Fibroblast of villous mesenchyme (primary cell): Measurements from ENCODE around the gene NOL4L. TPM values are rescaled to one million over a fixed set of nuclear protein-coding genes. Genes with fewer than 3 reads are reported as not detected.

Experiments
- DNase-seq: peaks from one replicate; pipeline ENCODE4 v3.0.0-alpha.2; 2010; ENCODE audit warnings: low read depth
- H3K4me3 ChIP-seq: 2 replicates; pipeline ENCODE4 v1.5.1; 2011; ENCODE audit warnings: low read depth, mild to moderate bottlenecking, low read length
- total RNA-seq: library from RNA; depleted of rRNA; stranded (reverse); fragments of >200 nt; gene quantifications from 2 replicates; pipeline ENCODE4 v1.2.3, GENCODE V29; 2012
- TF ChIP-seq, protein P1 (sequence below): IDR thresholded peaks from 2 replicates; pipeline ENCODE4 v1.5.1; 2012; ENCODE audit warnings: low read depth, mild to moderate bottlenecking, low read length; ENCODE audit not compliant: insufficient read depth

NOL4L gene
- total RNA-seq, 1 donor, result 9.9 TPM

DNA sequence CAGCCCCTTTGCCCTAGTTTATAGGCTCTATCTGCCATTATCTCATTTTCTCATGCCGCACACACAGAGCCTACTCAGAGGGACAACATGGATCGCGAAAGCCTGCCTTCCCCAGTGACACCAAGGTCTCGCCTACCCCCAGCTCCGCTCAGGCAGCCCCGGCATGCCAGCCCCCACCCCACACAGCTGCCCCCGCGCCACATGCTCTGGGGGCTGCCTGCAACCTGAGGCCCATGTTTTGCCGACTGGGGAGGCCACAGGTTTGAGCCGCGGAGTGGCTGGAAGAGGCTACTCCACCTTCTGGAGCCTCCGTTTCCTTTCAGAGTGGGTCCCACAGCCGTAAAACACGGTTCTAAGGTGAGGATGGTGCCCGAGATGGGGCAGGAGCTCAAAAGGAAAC is 124.9 kb downstream of the NOL4L start:
- H3K4me3 ChIP-seq, result no peak overlapping the region
- no peak for DNase-seq
- TF ChIP-seq, protein P1, sequence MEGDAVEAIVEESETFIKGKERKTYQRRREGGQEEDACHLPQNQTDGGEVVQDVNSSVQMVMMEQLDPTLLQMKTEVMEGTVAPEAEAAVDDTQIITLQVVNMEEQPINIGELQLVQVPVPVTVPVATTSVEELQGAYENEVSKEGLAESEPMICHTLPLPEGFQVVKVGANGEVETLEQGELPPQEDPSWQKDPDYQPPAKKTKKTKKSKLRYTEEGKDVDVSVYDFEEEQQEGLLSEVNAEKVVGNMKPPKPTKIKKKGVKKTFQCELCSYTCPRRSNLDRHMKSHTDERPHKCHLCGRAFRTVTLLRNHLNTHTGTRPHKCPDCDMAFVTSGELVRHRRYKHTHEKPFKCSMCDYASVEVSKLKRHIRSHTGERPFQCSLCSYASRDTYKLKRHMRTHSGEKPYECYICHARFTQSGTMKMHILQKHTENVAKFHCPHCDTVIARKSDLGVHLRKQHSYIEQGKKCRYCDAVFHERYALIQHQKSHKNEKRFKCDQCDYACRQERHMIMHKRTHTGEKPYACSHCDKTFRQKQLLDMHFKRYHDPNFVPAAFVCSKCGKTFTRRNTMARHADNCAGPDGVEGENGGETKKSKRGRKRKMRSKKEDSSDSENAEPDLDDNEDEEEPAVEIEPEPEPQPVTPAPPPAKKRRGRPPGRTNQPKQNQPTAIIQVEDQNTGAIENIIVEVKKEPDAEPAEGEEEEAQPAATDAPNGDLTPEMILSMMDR, result no peak

DNA sequence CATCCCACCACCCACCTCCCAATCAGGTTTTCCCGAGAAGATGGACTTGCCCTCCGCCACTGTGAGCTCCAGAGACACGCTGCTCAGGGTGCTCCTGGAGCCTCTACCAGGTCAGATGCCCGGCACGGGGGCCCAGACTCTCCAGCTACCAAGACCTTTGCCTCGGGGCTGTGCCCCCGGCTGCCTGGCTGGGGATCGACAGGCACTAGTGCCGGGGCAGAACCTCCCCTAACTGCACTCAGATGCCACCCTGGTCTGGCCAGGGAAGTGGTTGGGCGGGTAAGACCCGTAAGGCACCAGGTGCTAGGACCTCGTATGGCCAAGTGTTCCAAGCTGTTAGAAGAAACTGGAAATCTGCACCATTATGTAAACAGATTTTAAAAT is 126.3 kb downstream of the NOL4L start:
- no peak for DNase-seq
- no peak overlapping the region for H3K4me3 ChIP-seq
- TF ChIP-seq, protein P1, result no peak

DNA sequence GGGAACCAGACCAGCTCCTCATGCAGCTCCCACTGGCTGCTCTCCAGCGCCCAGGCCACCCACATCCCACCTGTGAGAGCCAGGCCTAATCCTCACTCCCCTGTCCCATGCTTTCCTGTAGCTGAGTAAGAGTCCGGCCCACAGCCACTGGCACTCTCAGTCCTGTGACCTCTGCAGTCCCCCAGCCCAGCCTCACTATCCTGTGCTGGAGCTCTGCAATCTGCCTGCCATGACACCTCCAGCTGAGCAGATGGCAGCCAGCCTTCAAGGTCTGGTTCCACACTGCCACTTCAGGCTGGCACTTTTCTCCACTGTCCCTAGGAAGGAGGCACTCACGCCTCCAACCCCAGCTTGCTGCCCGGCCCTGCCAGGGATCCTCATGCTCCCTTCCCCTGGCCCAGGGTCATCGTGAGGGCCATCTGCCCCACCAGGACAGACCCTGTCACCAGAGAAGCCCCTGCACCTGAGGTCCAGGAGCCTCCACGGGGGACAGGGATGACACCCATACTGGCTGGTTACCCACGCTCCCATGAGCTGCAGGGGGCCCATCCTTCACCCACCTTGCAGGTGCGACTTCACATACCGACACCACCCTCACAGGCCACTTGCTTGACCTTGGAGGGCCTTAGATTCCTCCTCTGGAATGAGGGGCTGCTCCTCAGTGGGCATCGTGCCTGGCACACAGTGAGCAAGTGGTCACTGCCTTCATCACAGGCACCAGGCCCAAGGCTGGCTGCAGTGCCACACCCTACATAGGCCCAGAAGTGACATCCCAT is 126.9 kb downstream of the NOL4L start:
- no peak for DNase-seq
- TF ChIP-seq, protein P1, result no peak
- H3K4me3 ChIP-seq, result no peak overlapping the region

DNA sequence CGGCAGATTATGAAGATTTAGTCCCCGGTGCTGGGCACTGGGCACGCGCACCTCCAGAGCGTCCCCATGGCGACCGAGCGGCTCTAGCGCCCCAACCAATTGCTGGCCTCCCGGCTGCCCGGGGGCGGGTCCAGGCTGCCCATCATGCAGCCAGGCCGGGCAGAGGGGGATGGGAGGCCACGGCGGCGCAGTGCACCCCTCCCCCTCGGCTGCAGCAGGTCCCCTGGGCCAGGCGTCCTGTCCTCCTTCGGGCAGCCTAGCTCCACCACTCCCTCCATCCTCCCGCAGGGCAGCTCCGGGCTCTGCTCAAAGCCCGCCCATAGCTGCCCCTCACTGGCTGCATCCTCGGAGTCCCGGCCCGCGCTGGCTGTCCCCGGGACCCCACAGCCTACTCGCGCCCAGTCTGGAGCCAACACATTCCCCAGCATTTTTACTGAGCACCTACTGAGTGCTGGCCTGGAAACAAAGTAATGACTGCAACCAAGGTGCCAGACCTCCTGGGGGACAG is 127.6 kb downstream of the NOL4L start:
- TF ChIP-seq, protein P1, result no peak
- DNase-seq, result peak; percentile 75
- H3K4me3 ChIP-seq, result peak overlapping the region; percentile 59

DNA sequence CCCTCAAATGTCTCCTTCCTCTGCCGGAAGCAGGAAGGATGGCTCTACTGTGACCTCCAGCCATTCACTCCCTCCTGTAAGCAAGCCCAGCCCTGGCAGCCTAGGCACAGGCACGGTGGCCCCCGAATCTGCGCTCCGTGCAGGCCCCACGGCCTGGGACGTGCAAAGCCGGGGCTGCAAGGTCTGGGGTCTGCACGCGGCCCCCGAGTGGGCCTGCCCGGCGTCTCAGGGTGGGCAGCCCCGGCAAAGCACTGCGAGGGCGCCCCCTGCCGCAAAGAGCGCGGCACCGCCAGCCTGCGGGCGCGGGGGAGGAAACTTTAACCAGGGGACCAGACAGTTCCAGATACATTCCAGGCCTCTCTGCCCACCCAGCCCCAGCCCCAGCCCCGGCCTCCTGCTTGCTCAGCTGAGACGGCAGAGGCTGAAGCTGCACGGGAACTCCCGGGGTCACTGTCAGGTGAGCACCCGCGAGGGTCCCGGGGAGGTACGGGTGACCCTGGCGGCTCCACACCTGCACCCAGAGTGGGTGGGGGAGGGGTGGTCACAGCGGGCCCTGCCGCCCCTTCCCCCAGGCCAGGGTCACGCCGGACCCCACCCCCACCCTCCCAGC is 128.2 kb downstream of the NOL4L start:
- H3K4me3 ChIP-seq, result peak overlapping the region; percentile 59
- DNase-seq, result peak; percentile 69
- TF ChIP-seq, protein P1, result peak; percentile 77

DNA sequence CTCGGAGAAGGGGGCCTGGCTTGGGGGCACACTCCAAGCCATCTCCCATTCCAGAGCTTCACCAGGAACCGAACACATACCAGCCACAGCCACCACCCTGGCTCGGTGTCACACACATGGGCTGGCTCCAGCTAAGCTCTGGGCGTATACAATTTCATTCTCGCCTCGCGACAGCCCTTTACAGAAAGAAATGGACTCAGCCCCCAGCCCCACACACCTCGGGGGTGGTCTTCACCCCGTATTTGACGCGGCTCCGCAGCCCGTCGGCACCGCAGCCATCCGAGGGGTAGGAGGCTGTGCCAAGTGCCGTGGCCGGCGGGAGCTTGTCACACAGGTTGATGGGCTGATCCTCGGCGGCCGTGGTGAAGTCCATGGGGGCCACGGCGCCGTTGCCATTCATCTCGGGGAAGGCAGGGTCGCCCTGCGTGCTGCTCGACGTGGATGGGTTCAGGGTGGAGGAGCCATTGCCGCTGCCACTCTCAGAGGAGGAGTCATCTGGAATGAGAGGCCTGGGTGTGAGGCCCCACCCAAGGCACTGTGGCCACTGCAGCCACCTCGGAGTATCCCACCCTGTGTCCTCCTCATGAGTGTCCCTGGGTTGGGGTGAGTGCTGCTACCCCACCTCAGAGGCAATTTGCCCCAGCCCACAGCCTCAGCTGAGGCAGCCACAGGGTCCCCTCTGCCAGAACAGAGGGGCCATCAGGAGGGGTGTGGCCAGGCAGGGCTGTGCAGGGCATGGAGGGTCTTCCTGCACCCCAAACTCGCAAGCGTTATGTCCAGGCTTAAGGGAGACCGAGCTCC is 129.0 kb downstream of the NOL4L start:
- no peak overlapping the region for H3K4me3 ChIP-seq
- no peak for DNase-seq
- TF ChIP-seq, protein P1, result no peak
